ES-I3 (cell line): ENCODE data around the gene SCG2.

Source experiments
- H3K36me3 ChIP-seq: 2 replicates; pipeline ENCODE4 v1.6.1; 2013; ENCODE audit warnings: mild to moderate bottlenecking, low read length, control low read depth, moderate library complexity; ENCODE audit not compliant: insufficient read depth
- H3K4me1 ChIP-seq: 2 replicates; pipeline ENCODE4 v1.6.1; 2013; ENCODE audit warnings: mild to moderate bottlenecking, control low read depth, low read length; ENCODE audit not compliant: insufficient read depth
- H3K9ac ChIP-seq: 2 replicates; pipeline ENCODE4 v1.6.1; 2013; ENCODE audit warnings: low read depth, mild to moderate bottlenecking, low read length, moderate library complexity
- H3K9me3 ChIP-seq: 2 replicates; pipeline ENCODE4 v1.6.1; 2013; ENCODE audit warnings: mild to moderate bottlenecking, low read length, moderate library complexity; ENCODE audit not compliant: control insufficient read depth, insufficient read depth

The SCG2 gene, protein sequence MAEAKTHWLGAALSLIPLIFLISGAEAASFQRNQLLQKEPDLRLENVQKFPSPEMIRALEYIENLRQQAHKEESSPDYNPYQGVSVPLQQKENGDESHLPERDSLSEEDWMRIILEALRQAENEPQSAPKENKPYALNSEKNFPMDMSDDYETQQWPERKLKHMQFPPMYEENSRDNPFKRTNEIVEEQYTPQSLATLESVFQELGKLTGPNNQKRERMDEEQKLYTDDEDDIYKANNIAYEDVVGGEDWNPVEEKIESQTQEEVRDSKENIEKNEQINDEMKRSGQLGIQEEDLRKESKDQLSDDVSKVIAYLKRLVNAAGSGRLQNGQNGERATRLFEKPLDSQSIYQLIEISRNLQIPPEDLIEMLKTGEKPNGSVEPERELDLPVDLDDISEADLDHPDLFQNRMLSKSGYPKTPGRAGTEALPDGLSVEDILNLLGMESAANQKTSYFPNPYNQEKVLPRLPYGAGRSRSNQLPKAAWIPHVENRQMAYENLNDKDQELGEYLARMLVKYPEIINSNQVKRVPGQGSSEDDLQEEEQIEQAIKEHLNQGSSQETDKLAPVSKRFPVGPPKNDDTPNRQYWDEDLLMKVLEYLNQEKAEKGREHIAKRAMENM

DNA sequence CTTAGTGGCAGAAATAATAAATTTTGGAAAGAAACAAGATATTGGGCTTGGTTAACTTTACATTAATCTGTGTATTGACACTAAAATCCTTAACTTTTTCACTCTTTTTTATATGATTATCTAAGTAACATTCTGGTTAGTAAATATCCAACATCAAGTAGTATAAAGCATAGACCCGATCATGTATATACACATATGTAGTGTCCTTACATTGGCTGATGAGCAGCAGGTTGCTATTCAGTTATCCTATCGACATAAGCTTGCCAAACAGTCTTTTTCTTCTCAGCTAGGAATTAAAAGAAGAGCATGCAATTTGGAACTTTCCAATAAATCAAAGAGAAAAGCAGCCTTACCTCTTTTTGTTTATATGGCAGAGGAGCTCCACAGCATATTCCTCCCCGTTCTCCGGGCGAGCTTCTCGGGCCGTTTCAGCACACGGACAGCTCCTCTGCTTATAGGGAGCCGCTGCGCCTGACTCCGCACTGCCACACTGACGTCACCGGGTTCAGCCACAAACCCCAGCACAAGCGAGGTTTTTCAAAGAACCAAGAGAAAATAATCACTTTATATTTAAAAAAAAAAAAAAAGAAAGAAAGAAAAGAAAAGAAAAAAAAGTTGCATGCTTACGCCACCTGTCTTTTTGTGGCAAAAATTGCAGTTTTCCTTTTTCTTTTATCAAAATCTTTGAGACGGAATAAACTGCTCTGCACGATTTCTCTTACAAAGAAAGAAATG, at the start of gene SCG2:
Gene SCG2 (minus strand): TSS at position 430 of the 735 bp plus-strand sequence. CDS start 3,079 bp downstream, outside the sequence.
- no peak within 1 kb of the TSS for H3K9ac ChIP-seq

DNA sequence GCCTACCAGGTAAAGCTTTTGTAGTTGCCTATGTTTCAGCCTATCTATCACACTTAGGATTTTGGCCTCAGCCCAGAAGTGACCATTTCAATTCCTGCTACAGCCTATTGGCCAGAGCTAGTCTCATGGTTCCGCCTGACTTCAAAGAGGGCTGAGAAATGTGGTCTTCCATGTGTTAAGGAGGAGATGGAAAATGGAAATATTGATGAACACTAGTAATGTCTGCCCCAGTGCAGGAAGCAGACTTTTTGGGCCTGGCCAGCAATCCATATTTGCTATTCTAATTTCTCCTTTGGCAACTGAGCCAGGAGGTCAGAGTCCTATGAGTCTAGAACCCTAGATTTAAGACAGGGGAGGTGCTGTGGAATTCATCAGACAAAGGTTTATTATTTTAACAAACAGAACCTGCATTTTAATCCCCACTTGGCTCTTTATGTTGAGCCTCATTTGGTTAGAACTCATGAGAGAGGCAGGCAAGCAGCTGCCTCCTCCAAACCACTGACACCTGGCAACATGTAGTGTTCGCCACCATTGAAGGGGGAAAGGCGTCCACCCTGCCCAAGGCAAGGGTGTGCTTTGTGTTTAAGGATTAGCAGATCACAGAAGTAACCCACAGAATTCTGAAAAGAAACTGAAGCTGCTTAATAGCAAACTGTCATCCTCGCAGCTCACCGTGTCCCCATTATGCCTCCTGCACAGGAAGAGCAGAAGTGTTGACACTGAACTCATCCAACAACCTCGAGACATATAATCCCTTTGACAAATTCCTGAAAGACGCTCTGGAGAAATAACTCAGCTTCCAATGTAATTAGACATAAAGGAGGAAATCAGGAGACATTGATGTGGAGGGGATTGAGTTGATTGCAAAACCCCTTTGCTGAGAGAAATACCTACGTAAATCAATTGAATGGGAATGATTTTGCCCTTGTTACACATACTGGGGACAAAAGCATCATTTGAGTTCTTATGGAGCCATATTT, 47.7 kb upstream of the SCG2 start:
- no peaks in the 10 kb centered on the region; the same call in 1 of the 2 replicates for H3K36me3 ChIP-seq
- H3K9me3 ChIP-seq = no peaks in the 10 kb centered on the region
- no peaks in the 10 kb centered on the region; the same call in 1 of the 2 replicates for H3K4me1 ChIP-seq
- H3K9ac ChIP-seq = no peak overlapping the region

More for the DNA sequence above, at the start of gene SCG2:
- no peaks in the 10 kb centered on the region; the same call in 1 of the 2 replicates for H3K9me3 ChIP-seq
- no peaks in the 10 kb centered on the region; the same call in 1 of the 2 replicates for H3K4me1 ChIP-seq
- 0 out of 2 replicates have a peak, but pooled peaks cover 2% of the 10 kb centered on the region for H3K36me3 ChIP-seq

DNA sequence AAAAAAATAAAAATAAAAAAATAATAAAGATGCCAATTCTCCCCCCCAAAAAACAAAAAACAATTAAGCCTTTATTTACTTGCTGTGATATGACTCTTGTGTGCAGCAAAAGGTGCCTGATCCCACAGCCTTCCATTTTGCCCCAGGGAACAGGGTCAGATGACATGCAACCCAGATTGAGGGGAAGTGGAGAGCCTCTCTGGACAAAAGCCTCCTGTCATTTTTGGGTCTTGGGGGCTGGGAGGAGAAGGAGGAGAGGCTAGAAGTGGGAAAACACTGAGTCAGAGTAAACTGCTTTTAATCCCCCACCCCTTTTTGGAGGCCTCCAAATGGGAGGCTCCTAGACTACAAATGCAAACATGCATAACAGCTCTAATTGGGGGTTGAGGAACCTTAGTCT, 46.6 kb upstream of the SCG2 start:
- Histone ChIP-seq H3K9ac (no peak overlapping the region), H3K9me3 (no peaks in the 10 kb centered on the region), H3K36me3 (no peaks in the 10 kb centered on the region; the same call in 1 of the 2 replicates), H3K4me1 (no peaks in the 10 kb centered on the region; the same call in 1 of the 2 replicates)

GRCh38 chr2:223647258-223647952, 45.2 kb upstream of the SCG2 start:
- peaks cover 4% of the 10 kb centered on the region for H3K4me1 ChIP-seq
- H3K9me3 ChIP-seq = no peaks in the 10 kb centered on the region

GRCh38 chr2:223644136-223644535, 42.0 kb upstream of the SCG2 start:
- Histone ChIP-seq H3K9me3 (0 out of 2 replicates have a peak, but pooled peaks cover 8% of the 10 kb centered on the region), H3K36me3 (no peaks in the 10 kb centered on the region; the same call in 1 of the 2 replicates), H3K9ac (no peak overlapping the region), H3K4me1 (peaks cover 4% of the 10 kb centered on the region)

More at GRCh38 chr2:223647258-223647952, 45.2 kb upstream of the SCG2 start:
- Histone ChIP-seq H3K9ac (no peak overlapping the region), H3K36me3 (no peaks in the 10 kb centered on the region; the same call in 1 of the 2 replicates)

DNA sequence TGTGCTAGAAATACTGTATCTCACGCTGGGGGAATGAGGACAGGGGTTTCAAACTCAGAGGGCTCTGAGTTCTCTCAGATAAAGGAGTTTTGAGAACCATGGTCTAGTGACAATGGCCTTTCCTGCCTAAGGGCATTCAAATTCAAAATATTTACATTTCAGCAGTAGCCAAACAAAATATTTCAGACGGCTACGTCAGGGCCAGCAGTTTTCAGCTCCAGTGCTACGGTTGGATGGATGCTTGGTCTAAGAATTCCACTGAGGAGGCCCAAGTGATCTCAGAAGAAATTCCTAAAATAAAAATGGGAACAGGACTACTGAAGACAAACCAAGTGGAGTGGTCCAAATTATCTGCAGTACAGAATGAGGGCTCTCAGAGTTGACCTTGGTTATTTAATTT, 41.1 kb upstream of the SCG2 start:
- H3K9ac ChIP-seq = no peak overlapping the region
- peaks cover 4% of the 10 kb centered on the region; the same call in 1 of the 2 replicates for H3K4me1 ChIP-seq
- no peaks in the 10 kb centered on the region; the same call in 1 of the 2 replicates for H3K36me3 ChIP-seq
- 0 out of 2 replicates have a peak, but pooled peaks cover 8% of the 10 kb centered on the region for H3K9me3 ChIP-seq

DNA sequence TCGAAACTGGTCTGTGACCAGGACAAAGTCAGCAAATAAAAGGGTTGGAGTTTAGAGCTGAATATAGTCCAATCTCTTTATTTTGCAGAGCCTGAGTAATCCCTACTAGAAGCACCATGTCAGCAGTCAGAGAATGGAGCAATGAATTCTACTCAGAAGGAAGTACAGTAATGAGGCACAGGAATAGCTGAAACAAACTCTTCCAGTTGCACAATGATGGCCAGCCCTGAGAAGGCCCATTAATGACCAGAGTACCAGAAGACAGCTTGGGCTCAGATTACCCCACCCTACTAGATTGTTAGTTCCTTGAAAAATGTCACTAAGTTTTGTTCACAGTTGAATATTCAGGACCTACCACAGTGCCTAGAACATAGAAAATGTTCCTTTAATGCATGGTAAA, 40.3 kb upstream of the SCG2 start:
- peaks cover 4% of the 10 kb centered on the region; the same call in 1 of the 2 replicates for H3K4me1 ChIP-seq
- H3K9me3 ChIP-seq = 0 out of 2 replicates have a peak, but pooled peaks cover 8% of the 10 kb centered on the region
- H3K36me3 ChIP-seq = no peaks in the 10 kb centered on the region; the same call in 1 of the 2 replicates
- no peak overlapping the region for H3K9ac ChIP-seq

DNA sequence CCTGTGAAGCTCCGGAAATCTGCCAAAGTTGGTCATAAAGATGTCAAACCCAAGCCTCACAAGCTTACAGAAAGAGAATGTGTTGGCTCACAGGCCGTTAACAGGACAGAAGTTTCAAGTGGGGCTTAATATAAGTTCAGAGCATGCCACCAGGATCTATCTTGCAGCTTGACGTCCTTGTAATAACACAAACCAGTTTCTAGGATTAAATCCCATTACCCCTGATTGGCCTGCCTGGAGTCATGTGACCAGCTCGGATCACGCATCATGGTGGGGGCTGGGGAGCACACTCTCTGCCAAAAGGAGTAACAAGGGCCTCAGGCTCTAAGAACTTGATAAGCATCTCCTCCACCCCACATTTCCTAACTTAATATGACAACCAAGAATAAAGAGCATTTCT, 38.9 kb upstream of the SCG2 start:
- no peak overlapping the region for H3K9ac ChIP-seq
- H3K36me3 ChIP-seq = no peaks in the 10 kb centered on the region; the same call in 1 of the 2 replicates
- H3K4me1 ChIP-seq = peaks cover 4% of the 10 kb centered on the region; the same call in 1 of the 2 replicates
- H3K9me3 ChIP-seq = 0 out of 2 replicates have a peak, but pooled peaks cover 8% of the 10 kb centered on the region

DNA sequence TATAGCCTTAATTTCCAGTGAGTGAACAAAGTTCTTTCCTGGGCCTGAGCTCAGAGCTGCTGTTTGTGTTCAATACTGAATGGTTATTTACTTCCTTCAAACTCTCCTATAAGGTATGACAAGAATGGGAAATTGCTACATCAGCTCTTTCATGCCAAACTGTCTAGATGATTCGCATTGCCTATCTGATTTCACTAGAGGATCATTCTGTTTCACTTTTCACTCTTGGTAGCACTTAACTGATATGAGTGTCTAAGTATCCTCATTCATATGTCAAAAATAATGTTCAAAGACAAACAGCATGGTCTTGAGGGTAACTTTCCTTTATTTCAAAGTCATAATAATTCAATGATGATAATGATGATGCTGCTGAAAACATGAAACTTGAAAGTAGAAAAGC, 32.9 kb upstream of the SCG2 start:
- H3K9ac ChIP-seq = no peak overlapping the region

DNA sequence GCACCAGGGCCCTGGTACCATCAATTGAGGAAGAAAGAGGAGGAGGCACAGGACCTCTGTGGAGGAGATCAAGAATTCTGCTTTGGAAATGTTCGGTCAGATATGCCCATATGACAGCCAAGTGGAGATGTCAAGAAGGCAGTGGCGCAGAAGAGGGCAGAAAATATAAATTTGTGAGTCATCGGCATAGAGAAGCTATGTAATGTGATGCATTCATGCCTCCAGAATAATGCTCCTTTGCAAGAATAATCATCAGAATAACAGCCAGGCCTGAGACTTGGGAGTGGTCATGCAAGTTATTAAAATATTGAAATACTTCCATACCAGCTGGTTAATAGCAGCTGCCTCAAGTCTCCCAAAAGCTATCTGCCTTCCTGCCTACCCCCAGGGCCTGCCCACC, 32.1 kb upstream of the SCG2 start:
- Histone ChIP-seq H3K36me3 (no peaks in the 10 kb centered on the region), H3K9me3 (no peaks in the 10 kb centered on the region), H3K4me1 (no peaks in the 10 kb centered on the region), H3K9ac (no peak overlapping the region)

More for the DNA sequence above, 32.9 kb upstream of the SCG2 start:
- Histone ChIP-seq H3K4me1 (no peaks in the 10 kb centered on the region), H3K36me3 (no peaks in the 10 kb centered on the region; the same call in 1 of the 2 replicates), H3K9me3 (0 out of 2 replicates have a peak, but pooled peaks cover 6% of the 10 kb centered on the region)

- Histone ChIP-seq H3K36me3 (no peaks in the 10 kb centered on the region), H3K9me3 (no peaks in the 10 kb centered on the region)
Measured at GRCh38 chr2:223633656-223634055, 31.5 kb upstream of the SCG2 start.

DNA sequence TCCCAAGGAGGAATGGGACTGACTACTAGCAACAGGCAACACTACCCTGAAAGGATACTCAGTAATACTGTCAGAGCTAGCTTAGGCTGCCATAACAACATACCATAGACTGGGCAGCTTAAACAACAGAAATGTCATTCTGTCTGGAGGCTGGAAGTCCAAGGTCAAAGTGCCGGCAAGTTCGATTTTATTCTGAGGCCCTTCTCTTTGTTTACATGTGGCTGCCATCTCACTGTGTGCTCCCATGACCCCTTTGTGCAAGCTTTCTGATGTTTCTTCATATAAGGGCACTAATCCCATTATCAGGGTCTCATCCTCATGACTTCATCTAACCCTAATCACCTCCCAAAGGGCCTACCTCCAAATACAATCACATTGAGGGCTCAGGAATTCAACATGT, 30.7 kb upstream of the SCG2 start:
- Histone ChIP-seq H3K9ac (no peak overlapping the region), H3K9me3 (no peaks in the 10 kb centered on the region), H3K36me3 (no peaks in the 10 kb centered on the region), H3K4me1 (no peaks in the 10 kb centered on the region)

More at GRCh38 chr2:223633656-223634055, 31.5 kb upstream of the SCG2 start:
- Histone ChIP-seq H3K9ac (no peak overlapping the region), H3K4me1 (no peaks in the 10 kb centered on the region)

- H3K9me3 ChIP-seq = no peaks in the 10 kb centered on the region
- H3K36me3 ChIP-seq = no peaks in the 10 kb centered on the region
- H3K9ac ChIP-seq = no peak overlapping the region
- no peaks in the 10 kb centered on the region for H3K4me1 ChIP-seq
Measured at GRCh38 chr2:223626716-223627115, 24.6 kb upstream of the SCG2 start.
